WTC11 (cell line): ENCODE data around the gene TMEFF2. TPM values are rescaled to one million over a fixed set of nuclear protein-coding genes. Genes with fewer than 3 reads are reported as not detected.

Source experiments
- ATAC-seq: fragments of 200-7000 bp; cut with Tn5 transposase; 2 replicates; pipeline ENCODE4 v1.10.0; 2021; ENCODE audit warnings: mild to moderate bottlenecking, moderate library complexity
- CTCF ChIA-PET: fragments of 300-600 bp; sonication (Branson Sonifier 250); formaldehyde crosslinking; loops from one replicate; lab custom pipeline; 2021; ENCODE audit warnings: antibody characterized with exemption; lab: Charles Lee
- POLR2A ChIA-PET: fragments of 350-600 bp; sonication (Branson Sonifier 250); formaldehyde crosslinking; loops from one replicate; lab custom pipeline; 2021; ENCODE audit warnings: antibody characterized with exemption; lab: Charles Lee
- DNase-seq: peaks from one replicate; pipeline ENCODE4 v3.0.0; 2021; ENCODE audit warnings: low spot score
- H3K27ac Mint-ChIP-seq: 2 replicates; pipeline ENCODE4 v1.8.0; 2021; ENCODE audit warnings: mixed read lengths
- H3K27me3 Mint-ChIP-seq: 2 replicates; pipeline ENCODE4 v1.8.0; 2021; ENCODE audit warnings: low read depth, mild to moderate bottlenecking, moderate library complexity, mixed read lengths
- H3K36me3 Mint-ChIP-seq: 2 replicates; pipeline ENCODE4 v1.8.0; 2021; ENCODE audit warnings: mixed read lengths
- H3K4me1 Mint-ChIP-seq: 2 replicates; pipeline ENCODE4 v1.8.0; 2022; ENCODE audit warnings: mixed read lengths
- H3K4me3 Mint-ChIP-seq: 2 replicates; pipeline ENCODE4 v1.8.0; 2021; ENCODE audit warnings: mild to moderate bottlenecking, moderate library complexity, mixed read lengths
- H3K9me3 Mint-ChIP-seq: 2 replicates; pipeline ENCODE4 v1.8.0; 2021; ENCODE audit warnings: mixed read lengths
- ATF2 ChIP-seq: sonication (generic); formaldehyde crosslinking; IDR thresholded peaks from 2 replicates; pipeline ENCODE4 v1.8.1; 2022; ENCODE audit warnings: low read depth, missing genetic modification reagents, borderline replicate concordance
- CTCF ChIP-seq: fragments of 200-600 bp; IDR thresholded peaks from 2 replicates; pipeline ENCODE4 v1.8.0; 2022; ENCODE audit warnings: antibody characterized with exemption
- E2F5 ChIP-seq: sonication (generic); formaldehyde crosslinking; IDR thresholded peaks from 2 replicates; pipeline ENCODE4 v1.8.1; 2022; ENCODE audit warnings: mild to moderate bottlenecking, moderate library complexity, missing genetic modification reagents
- KAT7 ChIP-seq: sonication (generic); formaldehyde crosslinking; IDR thresholded peaks from 2 replicates; pipeline ENCODE4 v1.8.1; 2023; ENCODE audit warnings: missing genetic modification reagents, mild to moderate bottlenecking, borderline replicate concordance
- MAX ChIP-seq: sonication (generic); formaldehyde crosslinking; IDR thresholded peaks from 2 replicates; pipeline ENCODE4 v1.8.0; 2022; ENCODE audit warnings: mild to moderate bottlenecking, missing genetic modification reagents
- MXD4 ChIP-seq: fragments of 250-450 bp; sonication (Bioruptor Pico); IDR thresholded peaks from 2 replicates; pipeline ENCODE4 v1.8.0; 2021; ENCODE audit warnings: mild to moderate bottlenecking, moderate library complexity, borderline replicate concordance
- NFATC4 ChIP-seq: fragments of 250-450 bp; sonication (Bioruptor Pico); IDR thresholded peaks from 2 replicates; pipeline ENCODE4 v1.9.0; 2021; ENCODE audit warnings: mild to moderate bottlenecking
- NFE2L1 ChIP-seq: sonication (generic); formaldehyde crosslinking; IDR thresholded peaks from 2 replicates; pipeline ENCODE4 v1.8.1; 2023; ENCODE audit warnings: missing genetic modification reagents
- NFYB ChIP-seq: sonication (generic); formaldehyde crosslinking; conservative IDR thresholded peaks from 2 replicates; pipeline ENCODE4 v1.8.0; 2022; ENCODE audit warnings: low read depth, missing genetic modification reagents
- PREB ChIP-seq: sonication (generic); formaldehyde crosslinking; IDR thresholded peaks from 2 replicates; pipeline ENCODE4 v1.8.1; 2022; ENCODE audit warnings: mild to moderate bottlenecking, missing genetic modification reagents, moderate library complexity, borderline replicate concordance
- RELA ChIP-seq: sonication (generic); formaldehyde crosslinking; IDR thresholded peaks from 2 replicates; pipeline ENCODE4 v1.8.1; 2022; ENCODE audit warnings: missing genetic modification reagents, mild to moderate bottlenecking, borderline replicate concordance
- RORB ChIP-seq: fragments of 250-450 bp; sonication (Bioruptor Pico); IDR thresholded peaks from 2 replicates; pipeline ENCODE4 v1.9.0; 2021; ENCODE audit warnings: mild to moderate bottlenecking
- SP1 ChIP-seq: sonication (generic); formaldehyde crosslinking; conservative IDR thresholded peaks from 2 replicates; pipeline ENCODE4 v1.8.1; 2022; ENCODE audit warnings: missing genetic modification reagents
- TEAD1 ChIP-seq: sonication (generic); formaldehyde crosslinking; IDR thresholded peaks from 2 replicates; pipeline ENCODE4 v1.8.0; 2022; ENCODE audit warnings: mild to moderate bottlenecking, missing genetic modification reagents
- ZBTB21 ChIP-seq: sonication (generic); formaldehyde crosslinking; IDR thresholded peaks from 2 replicates; pipeline ENCODE4 v1.8.1; 2023; ENCODE audit warnings: mild to moderate bottlenecking, missing genetic modification reagents, borderline replicate concordance
- ZNF232 ChIP-seq: sonication (generic); formaldehyde crosslinking; IDR thresholded peaks from 2 replicates; pipeline ENCODE4 v1.8.0; 2022; ENCODE audit warnings: mild to moderate bottlenecking, missing genetic modification reagents
- ZNF263 ChIP-seq: sonication (generic); formaldehyde crosslinking; IDR thresholded peaks from 2 replicates; pipeline ENCODE4 v1.8.1; 2022; ENCODE audit warnings: low read depth, mild to moderate bottlenecking, moderate library complexity, missing genetic modification reagents
- ZNF317 ChIP-seq: sonication (generic); formaldehyde crosslinking; IDR thresholded peaks from 2 replicates; pipeline ENCODE4 v1.8.1; 2023; ENCODE audit warnings: low read depth, mild to moderate bottlenecking, moderate library complexity, missing genetic modification reagents, borderline replicate concordance
- ZNF532 ChIP-seq: fragments of 250-450 bp; sonication (Bioruptor Pico); IDR thresholded peaks from 2 replicates; pipeline ENCODE4 v1.9.0; 2021; ENCODE audit warnings: mild to moderate bottlenecking, borderline replicate concordance
- total RNA-seq: library from RNA; stranded (reverse); gene quantifications from 3 replicates; pipeline ENCODE4 v1.2.3, GENCODE V29; 2021

The TMEFF2 gene
- total RNA-seq, 1 experiment from 2014 or later = 2.3 TPM

- no peak for TF ChIP-seq ZNF532 (CRISPR knock-in tag)
- TF ChIP-seq MAX = no peak
- TF ChIP-seq RORB (CRISPR knock-in tag) = no peak
- TF ChIP-seq PREB (CRISPR knock-in tag) = no peak
- TF ChIP-seq NFYB = no peak
- TF ChIP-seq KAT7 (CRISPR knock-in tag) = no peak
- TF ChIP-seq E2F5 (CRISPR knock-in tag) = no peak
- no peak for TF ChIP-seq ZBTB21 (CRISPR knock-in tag)
- TF ChIP-seq ZNF232 (CRISPR knock-in tag) = no peak
Measured at GRCh38 chr2:191907091-191907490, 287.6 kb downstream of the TMEFF2 start (continued).

- Mint-ChIP-seq H3K27me3 (peaks cover 3% of the 10 kb centered on the region; the same call in 1 of the 2 replicates), H3K9me3 (peaks cover 30% of the 10 kb centered on the region), H3K4me1 (peaks cover 36% of the 10 kb centered on the region), H3K27ac (peak overlapping the region; percentile 34; the same call in 1 of the 2 replicates), H3K36me3 (peaks cover 26% of the 10 kb centered on the region), H3K4me3 (no peak overlapping the region)
- ATAC-seq = peak; percentile 76
- no peak for DNase-seq
- ChIA-PET CTCF (interaction anchor here (0.9 to 1.4 kb wide), 2 partner anchors 36 to 257 kb away, joined by 3 read pairs; no protein-coding TSS in a partner anchor), POLR2A (no interaction called here)
- TF ChIP-seq NFATC4 (CRISPR knock-in tag) = no peak
- no peak for TF ChIP-seq MXD4 (CRISPR knock-in tag)
- TF ChIP-seq TEAD1 (CRISPR knock-in tag) = 0 out of 2 replicates have a peak, but pooled peaks have one; percentile 42
Measured at GRCh38 chr2:191905336-191905735, 289.4 kb downstream of the TMEFF2 start.

GRCh38 chr2:191901031-191901430 lies 293.7 kb downstream of the TMEFF2 start:
- H3K27ac Mint-ChIP-seq = peak overlapping the region; percentile 30; the same call in 1 of the 2 replicates
- no peak overlapping the region for H3K4me3 Mint-ChIP-seq
- peaks cover 3% of the 10 kb centered on the region; the same call in 1 of the 2 replicates for H3K27me3 Mint-ChIP-seq
- POLR2A ChIA-PET = no interaction called here
- peaks cover 32% of the 10 kb centered on the region for H3K9me3 Mint-ChIP-seq
- DNase-seq (peak; percentile 26), ATAC-seq (peak; percentile 71)
- CTCF ChIA-PET = interaction anchor here (1.2 kb wide), 1 partner anchor 32 kb away, joined by 3 read pairs; no protein-coding TSS in a partner anchor
- H3K4me1 Mint-ChIP-seq = peaks cover 21% of the 10 kb centered on the region
- TF ChIP-seq NFE2L1 (CRISPR knock-in tag) = no peak
- no peak for TF ChIP-seq SP1
- TF ChIP-seq ZNF263 = no peak
- peaks cover 32% of the 10 kb centered on the region for H3K36me3 Mint-ChIP-seq

- peaks cover 3% of the 10 kb centered on the region; the same call in 1 of the 2 replicates for H3K27me3 Mint-ChIP-seq
- TF ChIP-seq ATF2 (CRISPR knock-in tag) (no peak), ZNF317 (CRISPR knock-in tag) (no peak), RELA (CRISPR knock-in tag) (no peak), CTCF (no peak)
- peaks cover 7% of the 10 kb centered on the region for H3K4me1 Mint-ChIP-seq
- DNase-seq (no peak), ATAC-seq (no peak)
- peaks cover 32% of the 10 kb centered on the region for H3K9me3 Mint-ChIP-seq
- H3K36me3 Mint-ChIP-seq = peaks cover 32% of the 10 kb centered on the region
- POLR2A ChIA-PET = no interaction called here
- H3K4me3 Mint-ChIP-seq = no peak overlapping the region
- no peak overlapping the region for H3K27ac Mint-ChIP-seq
- CTCF ChIA-PET = no interaction called here
Measured at GRCh38 chr2:191899410-191899809, 295.3 kb downstream of the TMEFF2 start.
